ENCODE data around the gene NRG2.

DNA sequence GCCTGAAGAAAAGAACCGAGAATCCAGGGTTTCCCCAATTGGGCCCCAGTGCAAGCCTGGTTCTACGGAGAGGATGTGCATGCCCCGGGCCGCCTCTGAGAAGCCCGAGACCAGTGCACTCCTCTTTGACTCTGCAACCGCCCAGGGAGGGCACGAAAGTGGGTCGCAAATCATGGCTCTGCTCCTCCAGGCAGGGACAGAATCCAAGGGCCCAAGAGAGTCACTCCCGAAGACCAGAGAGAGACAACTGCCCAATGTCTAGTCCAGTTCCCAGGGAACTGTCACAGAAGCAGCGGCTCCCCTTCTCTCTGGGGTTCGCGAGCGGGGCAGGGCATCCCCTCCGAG lies 139.7 kb downstream of the NRG2 start:
- TF ChIP-seq CTCF (IDR thresholded peaks at IDR 0.05) = no peak
- TF ChIP-seq POLR2A (IDR thresholded peaks at IDR 0.05) = no peak
